ENCODE data around the gene PTPRE. TPM values are rescaled to one million over a fixed set of nuclear protein-coding genes. Genes with fewer than 3 reads are reported as not detected.

Gene PTPRE
- total RNA-seq, 1 donor from 2014 or later: 1.2 TPM

DNA sequence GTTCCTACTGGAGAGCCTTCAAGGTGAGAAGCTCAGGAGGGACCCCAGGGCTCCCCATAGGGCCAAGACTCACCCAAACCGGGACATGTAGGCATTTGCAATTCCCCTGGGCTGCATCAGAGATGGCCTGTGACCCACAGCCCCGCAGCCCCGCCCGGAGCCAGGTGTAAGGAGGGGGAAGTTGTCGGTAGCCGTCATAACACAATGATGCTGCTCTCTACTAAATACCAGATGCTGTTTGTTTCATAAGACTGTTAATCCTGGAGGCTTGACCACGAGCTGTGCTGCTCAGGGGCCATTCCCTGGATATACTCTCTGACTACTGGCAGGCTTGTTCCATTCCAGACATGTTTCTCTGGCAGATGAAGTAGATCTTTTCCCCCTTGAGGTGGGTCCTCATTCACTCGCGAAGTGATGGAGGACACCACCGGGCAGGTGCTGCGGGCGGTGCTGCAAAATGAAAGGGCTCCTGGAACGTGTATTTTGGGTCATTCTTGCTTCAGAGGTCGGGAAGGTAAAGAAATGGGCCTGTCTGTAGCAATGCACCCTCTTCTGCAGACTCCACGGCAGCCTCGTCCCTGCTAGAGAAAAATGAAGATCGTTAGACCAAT lies 158.2 kb downstream of the PTPRE start:
- Mint-ChIP-seq H3K4me3 (ENCODE audit: unreplicated experiment) (no peak overlapping the region), H3K27me3 (ENCODE audit: unreplicated experiment) (peaks cover 5% of the 10 kb centered on the region), H3K36me3 (ENCODE audit: unreplicated experiment) (no peaks in the 10 kb centered on the region), H3K9me3 (ENCODE audit: unreplicated experiment) (no peaks in the 10 kb centered on the region), H3K4me1 (ENCODE audit: unreplicated experiment) (peaks cover 6% of the 10 kb centered on the region), H3K27ac (ENCODE audit: unreplicated experiment) (no peak overlapping the region)
- TF ChIP-seq CTCF (IDR thresholded peaks at IDR 0.05): no peak
- DNase-seq (ENCODE audit: extremely low spot score, unreplicated experiment): no peak

- no peaks in the 10 kb centered on the region for H3K9me3 Mint-ChIP-seq (ENCODE audit: unreplicated experiment)
- no peak for TF ChIP-seq CTCF (IDR thresholded peaks at IDR 0.05)
- H3K4me1 Mint-ChIP-seq (ENCODE audit: unreplicated experiment): peaks cover 6% of the 10 kb centered on the region
- H3K27me3 Mint-ChIP-seq (ENCODE audit: unreplicated experiment): peaks cover 5% of the 10 kb centered on the region
- H3K4me3 Mint-ChIP-seq (ENCODE audit: unreplicated experiment): no peak overlapping the region
- no peak overlapping the region for H3K27ac Mint-ChIP-seq (ENCODE audit: unreplicated experiment)
- no peak for DNase-seq (ENCODE audit: extremely low spot score, unreplicated experiment)
- H3K36me3 Mint-ChIP-seq (ENCODE audit: unreplicated experiment): no peaks in the 10 kb centered on the region
Observed at GRCh38 chr10:128065881-128066534, 159.1 kb downstream of the PTPRE start.

DNA sequence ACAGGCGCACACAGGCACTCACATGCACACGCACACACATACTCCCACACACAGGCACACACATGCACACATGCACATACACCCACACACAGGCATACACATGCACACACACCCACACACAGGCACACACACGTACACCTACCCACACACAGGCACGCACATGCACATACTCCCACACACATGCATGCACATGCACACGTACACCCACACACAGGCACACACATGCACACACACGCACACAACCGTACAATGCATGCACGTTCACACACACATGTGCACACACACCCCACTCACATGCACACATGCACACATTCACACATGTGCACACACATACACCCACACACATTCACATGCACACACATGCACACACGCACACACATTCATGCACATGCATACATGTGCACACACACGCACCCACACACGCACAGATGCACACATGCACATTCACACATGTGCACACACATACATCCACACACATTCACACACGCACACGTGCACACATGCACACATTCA lies 160.0 kb downstream of the PTPRE start:
- no peak for DNase-seq (ENCODE audit: extremely low spot score, unreplicated experiment)
- Mint-ChIP-seq H3K4me1 (ENCODE audit: unreplicated experiment) (peaks cover 6% of the 10 kb centered on the region), H3K27ac (ENCODE audit: unreplicated experiment) (no peak overlapping the region), H3K36me3 (ENCODE audit: unreplicated experiment) (no peaks in the 10 kb centered on the region), H3K9me3 (ENCODE audit: unreplicated experiment) (no peaks in the 10 kb centered on the region), H3K4me3 (ENCODE audit: unreplicated experiment) (no peak overlapping the region), H3K27me3 (ENCODE audit: unreplicated experiment) (peaks cover 5% of the 10 kb centered on the region)
- TF ChIP-seq CTCF (IDR thresholded peaks at IDR 0.05): no peak

- Mint-ChIP-seq H3K27ac (ENCODE audit: unreplicated experiment) (no peak overlapping the region), H3K4me1 (ENCODE audit: unreplicated experiment) (peaks cover 6% of the 10 kb centered on the region), H3K27me3 (ENCODE audit: unreplicated experiment) (peaks cover 5% of the 10 kb centered on the region), H3K4me3 (ENCODE audit: unreplicated experiment) (no peak overlapping the region), H3K9me3 (ENCODE audit: unreplicated experiment) (no peaks in the 10 kb centered on the region), H3K36me3 (ENCODE audit: unreplicated experiment) (no peaks in the 10 kb centered on the region)
- TF ChIP-seq CTCF (IDR thresholded peaks at IDR 0.05): no peak
- DNase-seq (ENCODE audit: extremely low spot score, unreplicated experiment): no peak
Observed at GRCh38 chr10:128067691-128068397, 160.9 kb downstream of the PTPRE start.

Measured in osteocyte (in vitro differentiated cells).